Naive thymus-derived CD4-positive, alpha-beta T cell (primary cell): Measurements from ENCODE around the gene MLC1. TPM values are rescaled to one million over a fixed set of nuclear protein-coding genes. Genes with fewer than 3 reads are reported as not detected.

Source experiments
- ATAC-seq: fragments of 150-1000 bp; cut with Tn5 transposase; 2 replicates; pipeline ENCODE4 v1.10.0; 2021; ENCODE audit warnings: mild to moderate bottlenecking, moderate library complexity
- CTCF ChIA-PET: fragments of 350-600 bp; sonication (Branson Sonifier 250); formaldehyde crosslinking; loops from one replicate; lab custom pipeline; 2021; ENCODE audit warnings: antibody characterized with exemption; lab: Charles Lee
- POLR2A ChIA-PET: fragments of 350-600 bp; sonication (Branson Sonifier 250); formaldehyde crosslinking; loops from one replicate; lab custom pipeline; 2021; ENCODE audit warnings: antibody characterized with exemption, inconsistent platforms; lab: Charles Lee
- DNase-seq, 9 donors: peaks; one replicate each; pipeline versions ENCODE4 v3.0.0 to v3.0.0-alpha.2; 2020 to 2022; ENCODE audit warnings: mixed read lengths in 1 of 9
- H3K27ac ChIP-seq: one replicate; pipeline ENCODE4 v1.7.0; 2013; ENCODE audit warnings: mild to moderate bottlenecking, low read depth, low read length, moderate library complexity
- H3K27me3 ChIP-seq, 2 donors: one replicate each; pipeline ENCODE4 v1.7.0; 2013; ENCODE audit warnings: low read length in 2 of 2, mild to moderate bottlenecking in 2 of 2, moderate library complexity in 2 of 2; ENCODE audit not compliant: control insufficient read depth in 2 of 2, insufficient read depth in 2 of 2
- H3K36me3 ChIP-seq, 3 experiments: 1 replicate in 2 of 3; 2 replicates in 1 of 3; pipeline ENCODE4 v1.7.0; 2013; ENCODE audit warnings: low read length in 3 of 3, mild to moderate bottlenecking in 3 of 3, moderate library complexity in 1 of 3; ENCODE audit not compliant: insufficient read depth in 3 of 3, control insufficient read depth in 2 of 3
- H3K4me1 ChIP-seq, 2 donors: one replicate each; pipeline ENCODE4 v1.7.0; 2013; ENCODE audit warnings: low read length in 2 of 2, mild to moderate bottlenecking in 2 of 2, moderate library complexity in 1 of 2; ENCODE audit not compliant: control insufficient read depth in 2 of 2, insufficient read depth in 2 of 2
- H3K4me3 ChIP-seq: 2 replicates; pipeline ENCODE4 v1.7.0; 2013; ENCODE audit warnings: mild to moderate bottlenecking, low read length
- H3K9me3 ChIP-seq, 3 experiments: 1 replicate in 2 of 3; 2 replicates in 1 of 3; pipeline ENCODE4 v1.7.0; 2013; ENCODE audit warnings: low read length in 3 of 3; ENCODE audit not compliant: control insufficient read depth in 2 of 3
- H3K27ac Mint-ChIP-seq, 9 donors: one replicate each; pipeline ENCODE4 v1.8.0; 2020 to 2022; ENCODE audit warnings: mixed read lengths in 9 of 9, mild to moderate bottlenecking in 8 of 9, moderate library complexity in 5 of 9, inconsistent platforms in 2 of 9
- H3K27me3 Mint-ChIP-seq, 5 donors: one replicate each; pipeline ENCODE4 v1.8.0; 2021 to 2022; ENCODE audit warnings: mixed read lengths in 5 of 5, mild to moderate bottlenecking in 1 of 5
- H3K36me3 Mint-ChIP-seq, 5 donors: one replicate each; pipeline ENCODE4 v1.8.0; 2020 to 2022; ENCODE audit warnings: mixed read lengths in 5 of 5, mild to moderate bottlenecking in 3 of 5, inconsistent platforms in 1 of 5
- H3K4me1 Mint-ChIP-seq, 7 donors: one replicate each; pipeline ENCODE4 v1.8.0; 2020 to 2022; ENCODE audit warnings: mixed read lengths in 7 of 7, mild to moderate bottlenecking in 3 of 7, inconsistent platforms in 1 of 7
- H3K4me3 Mint-ChIP-seq, 10 donors: one replicate each; pipeline ENCODE4 v1.8.0; 2020 to 2022; ENCODE audit warnings: mild to moderate bottlenecking in 10 of 10, mixed read lengths in 10 of 10, moderate library complexity in 6 of 10, inconsistent platforms in 2 of 10
- H3K9me3 Mint-ChIP-seq, 11 donors: one replicate each; pipeline ENCODE4 v1.8.0; 2020 to 2022; ENCODE audit warnings: mixed read lengths in 11 of 11, mild to moderate bottlenecking in 4 of 11, inconsistent platforms in 1 of 11, moderate library complexity in 1 of 11
- intact Hi-C, 2 donors: fragments of 100-400 bp; cut with micrococcal nuclease; formaldehyde crosslinking; loops; one replicate each; pipeline ENCODE4 v1.15.1; 2023
- polyA plus RNA-seq, 2 donors: library from polyadenylated mRNA; unstranded; fragments of 300-500 nt; fragmentation: Illumina TruSeq; gene quantifications; one replicate each; pipeline ENCODE4 v1.2.3, GENCODE V29; 2021
- total RNA-seq, 6 experiments: library from RNA in 5 of 6; stranded (reverse) in 5 of 6; gene quantifications; 1 replicate in 5 of 6; 2 replicates in 1 of 6; pipeline ENCODE4 v1.2.3 and lab custom pipeline; 2021 to 2026

The MLC1 gene
- total and polyA plus RNA-seq, 7 experiments from 2014 or later = 0.08 to 7.2 (median 0.48) TPM; not detected in 2

DNA sequence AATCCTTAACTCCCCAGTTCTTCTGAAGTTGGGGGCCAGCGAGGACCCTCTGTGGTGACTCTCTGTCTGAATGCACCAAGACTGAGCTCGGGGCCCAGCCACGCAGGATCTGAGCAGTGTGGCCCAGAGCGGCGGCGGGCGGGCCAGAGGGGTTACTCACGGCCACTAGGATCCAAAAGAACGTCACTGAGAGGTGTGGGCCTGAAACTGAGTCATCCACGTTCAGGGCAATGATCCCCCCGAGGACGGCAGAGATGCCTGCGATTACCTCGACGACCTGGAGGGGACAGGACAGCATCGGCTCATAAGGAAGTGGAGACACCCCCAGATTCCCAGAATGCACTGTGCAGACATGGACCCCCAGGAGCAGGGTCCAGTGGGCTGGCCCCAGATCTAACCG is 11.2 kb downstream of the MLC1 start:
- H3K27ac Mint-ChIP-seq = no peak overlapping the region
- ChIA-PET CTCF (no interaction called here), POLR2A (no interaction called here)
- Histone ChIP-seq H3K36me3 (no peaks in the 10 kb centered on the region), H3K4me1 (no peaks in the 10 kb centered on the region), H3K9me3 (no peaks in the 10 kb centered on the region), H3K27me3 (no peaks in the 10 kb centered on the region), H3K27ac (no peak overlapping the region), H3K4me3 (no peak overlapping the region)
- H3K4me3 Mint-ChIP-seq = no peak overlapping the region
- no peaks in the 10 kb centered on the region for H3K36me3 Mint-ChIP-seq
- ATAC-seq (no peak), DNase-seq (no peak)
- intact Hi-C loops = no loop called here
- no peaks in the 10 kb centered on the region for H3K4me1 Mint-ChIP-seq
- no peaks in the 10 kb centered on the region for H3K9me3 Mint-ChIP-seq
- no peaks in the 10 kb centered on the region for H3K27me3 Mint-ChIP-seq

DNA sequence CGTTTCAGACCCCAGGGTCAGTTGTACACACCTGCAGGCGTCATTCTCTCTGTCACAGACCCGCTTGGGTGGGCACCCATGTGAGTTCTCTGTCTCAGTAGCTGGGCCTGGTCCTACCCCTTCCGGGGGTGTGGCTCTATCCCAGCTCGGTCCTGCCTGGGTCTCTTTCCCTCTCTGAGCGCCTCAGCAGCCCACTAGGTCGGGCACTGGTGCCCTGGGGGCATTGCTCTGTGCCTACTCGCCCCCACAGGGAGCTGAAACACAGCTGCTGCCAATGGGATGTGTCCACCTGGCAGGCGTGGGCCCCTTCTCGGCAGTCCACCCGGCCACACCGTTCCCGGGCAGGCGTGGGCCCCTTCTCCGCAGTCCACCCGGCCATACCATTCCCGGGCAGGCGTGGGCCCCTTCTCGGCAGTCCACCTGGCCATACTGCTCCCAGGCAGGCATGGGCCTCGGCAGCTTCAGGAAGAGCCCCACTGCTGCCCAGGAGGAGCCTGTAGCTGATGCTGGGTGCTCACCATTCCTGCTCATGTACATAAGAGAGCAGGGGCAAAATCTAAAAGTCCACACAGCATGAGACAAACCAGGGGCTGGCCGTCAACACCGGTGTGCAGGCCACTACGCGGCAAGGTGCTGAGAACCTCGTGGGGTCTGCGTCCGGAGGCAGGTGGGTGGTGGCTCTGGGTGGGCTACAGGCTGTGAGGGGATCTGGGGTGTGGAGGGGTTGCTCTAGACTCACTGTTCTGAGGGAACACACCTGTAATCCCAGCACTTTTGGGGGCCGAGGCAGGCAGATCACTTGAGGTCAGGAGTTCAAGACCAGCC is 12.3 kb downstream of the MLC1 start:
- no peaks in the 10 kb centered on the region for H3K9me3 ChIP-seq
- Mint-ChIP-seq H3K9me3 (no peaks in the 10 kb centered on the region), H3K4me1 (no peaks in the 10 kb centered on the region), H3K27me3 (no peaks in the 10 kb centered on the region), H3K4me3 (no peak overlapping the region), H3K36me3 (no peaks in the 10 kb centered on the region), H3K27ac (no peak overlapping the region)
- no peaks in the 10 kb centered on the region for H3K4me1 ChIP-seq
- H3K27ac ChIP-seq = no peak overlapping the region
- intact Hi-C loops = no loop called here
- DNase-seq = no peak
- no peak for ATAC-seq
- no peaks in the 10 kb centered on the region for H3K36me3 ChIP-seq
- POLR2A ChIA-PET = no interaction called here
- H3K27me3 ChIP-seq = no peaks in the 10 kb centered on the region
- no peak overlapping the region for H3K4me3 ChIP-seq
- CTCF ChIA-PET = no interaction called here

DNA sequence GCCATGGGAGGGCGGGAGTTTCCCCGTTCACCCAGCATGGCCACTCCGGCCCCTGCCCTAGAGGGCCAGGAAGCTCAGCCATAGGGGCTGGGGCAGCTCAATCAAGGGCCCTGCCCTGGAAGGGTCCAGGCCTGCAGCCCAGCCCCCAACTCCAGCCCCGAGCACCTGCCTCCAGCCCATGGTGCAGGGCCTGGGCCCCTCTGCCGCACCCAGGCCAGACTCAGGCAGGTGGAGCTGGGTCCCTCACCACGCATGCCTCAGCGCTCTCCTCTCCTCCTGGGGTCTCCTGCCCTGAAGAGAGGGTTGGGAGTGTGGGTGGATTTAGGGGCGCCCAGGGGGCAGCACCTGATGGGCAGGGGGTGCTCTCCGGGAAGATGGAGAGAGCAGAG is 13.1 kb downstream of the MLC1 start:
- H3K27me3 ChIP-seq = no peaks in the 10 kb centered on the region
- no peak for DNase-seq
- no peaks in the 10 kb centered on the region for H3K36me3 Mint-ChIP-seq
- no peaks in the 10 kb centered on the region for H3K27me3 Mint-ChIP-seq
- H3K4me1 Mint-ChIP-seq = no peaks in the 10 kb centered on the region
- no peaks in the 10 kb centered on the region for H3K4me1 ChIP-seq
- ATAC-seq = no peak
- H3K27ac Mint-ChIP-seq = no peak overlapping the region
- ChIA-PET CTCF (no interaction called here), POLR2A (no interaction called here)
- H3K9me3 ChIP-seq = no peaks in the 10 kb centered on the region
- H3K27ac ChIP-seq = no peak overlapping the region
- intact Hi-C loops = no loop called here
- H3K4me3 Mint-ChIP-seq = no peak overlapping the region
- no peak overlapping the region for H3K4me3 ChIP-seq
- no peaks in the 10 kb centered on the region for H3K36me3 ChIP-seq
- H3K9me3 Mint-ChIP-seq = no peaks in the 10 kb centered on the region

DNA sequence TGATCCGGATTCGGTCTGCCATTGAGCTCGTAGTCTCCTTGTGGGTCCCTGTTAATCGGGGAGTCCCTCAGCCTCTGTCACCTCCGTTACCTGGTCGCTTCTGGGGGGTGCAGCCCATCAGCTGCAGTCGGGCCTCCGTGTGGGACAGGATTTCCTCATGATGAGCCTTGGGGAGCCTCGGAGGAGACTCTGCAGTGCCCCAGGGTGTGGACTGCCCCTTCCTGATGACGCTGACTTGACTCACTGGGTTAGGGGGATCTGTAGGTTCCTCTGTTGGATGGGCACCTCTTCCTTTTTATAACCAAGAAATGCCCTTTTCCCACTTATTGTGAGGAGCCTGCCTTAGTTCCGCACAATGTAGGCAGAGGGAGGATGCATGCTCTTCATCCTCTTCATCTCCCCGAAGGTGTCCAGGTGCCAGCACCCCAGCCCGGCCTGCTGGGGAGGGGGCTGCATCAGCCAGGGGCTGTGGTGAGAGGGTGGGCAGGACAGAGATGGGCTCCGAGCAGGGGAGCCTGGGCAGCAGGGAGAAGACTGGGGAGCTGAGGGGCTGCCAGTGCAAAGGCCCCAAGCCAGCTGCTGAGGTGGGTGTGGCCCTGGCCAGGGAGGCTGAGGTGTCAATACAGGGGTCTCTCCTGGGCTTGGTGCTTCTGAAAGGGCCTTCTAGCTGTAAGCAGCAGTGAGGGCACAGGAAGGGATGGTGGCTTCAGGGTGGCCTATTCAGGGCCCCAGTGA is 13.6 kb downstream of the MLC1 start:
- Mint-ChIP-seq H3K27ac (no peak overlapping the region), H3K9me3 (no peaks in the 10 kb centered on the region), H3K4me1 (no peaks in the 10 kb centered on the region), H3K4me3 (no peak overlapping the region), H3K27me3 (no peaks in the 10 kb centered on the region), H3K36me3 (no peaks in the 10 kb centered on the region)
- Histone ChIP-seq H3K4me3 (no peak overlapping the region), H3K27ac (no peak overlapping the region), H3K4me1 (no peaks in the 10 kb centered on the region), H3K27me3 (no peaks in the 10 kb centered on the region), H3K36me3 (no peaks in the 10 kb centered on the region), H3K9me3 (no peaks in the 10 kb centered on the region)
- intact Hi-C loops = no loop called here
- DNase-seq (no peak), ATAC-seq (no peak)
- POLR2A ChIA-PET = no interaction called here
- CTCF ChIA-PET = no interaction called here

DNA sequence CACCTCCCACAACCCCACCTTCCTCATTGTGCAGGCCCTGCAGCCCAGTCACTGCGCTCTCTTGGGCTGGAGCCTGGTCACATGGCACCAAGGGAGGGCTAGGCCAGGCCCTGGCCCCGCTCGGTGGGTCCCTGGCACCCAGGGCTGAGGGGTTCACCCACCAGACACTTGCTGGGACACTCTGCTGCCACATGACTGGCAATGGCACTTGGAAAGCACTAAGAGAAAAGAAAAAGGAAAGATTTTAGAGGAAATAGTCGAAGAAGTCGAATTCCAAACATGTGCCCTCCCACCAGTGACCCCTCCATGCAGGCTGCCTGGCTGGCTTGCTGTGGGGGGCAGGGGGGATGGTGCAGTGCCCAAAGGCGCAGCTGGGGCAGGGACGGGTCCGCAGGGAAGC is 14.9 kb downstream of the MLC1 start:
- ChIA-PET POLR2A (no interaction called here), CTCF (no interaction called here)
- intact Hi-C loops = no loop called here
- no peaks in the 10 kb centered on the region for H3K9me3 ChIP-seq
- Mint-ChIP-seq H3K4me3 (no peak overlapping the region), H3K27me3 (no peaks in the 10 kb centered on the region), H3K4me1 (no peaks in the 10 kb centered on the region), H3K9me3 (no peaks in the 10 kb centered on the region), H3K36me3 (no peaks in the 10 kb centered on the region), H3K27ac (no peak overlapping the region)
- DNase-seq (no peak), ATAC-seq (no peak)
- H3K4me3 ChIP-seq = no peak overlapping the region
- H3K36me3 ChIP-seq = no peaks in the 10 kb centered on the region
- H3K27me3 ChIP-seq = no peaks in the 10 kb centered on the region
- H3K27ac ChIP-seq = no peak overlapping the region
- no peaks in the 10 kb centered on the region for H3K4me1 ChIP-seq

DNA sequence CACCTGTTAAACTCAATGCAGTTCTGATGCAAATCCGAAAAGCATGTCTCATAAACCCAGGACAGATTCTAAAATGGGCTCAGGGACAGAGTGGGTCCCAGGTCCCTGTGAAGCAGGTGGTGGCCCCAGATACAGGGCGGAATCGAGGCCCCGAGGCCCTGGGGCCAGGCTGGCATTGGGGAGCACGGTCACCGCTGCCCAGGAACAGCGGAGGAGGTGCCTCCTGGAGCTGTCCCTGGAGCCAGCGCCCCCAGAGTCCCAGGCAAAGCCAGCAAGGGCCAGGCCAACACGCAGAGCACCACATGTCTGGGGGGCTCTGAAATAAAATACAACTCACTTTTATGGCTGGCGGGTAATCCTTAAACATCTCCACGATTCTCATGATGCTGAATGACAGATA is 17.1 kb downstream of the MLC1 start:
- Histone ChIP-seq H3K4me3 (no peak overlapping the region), H3K36me3 (no peaks in the 10 kb centered on the region), H3K4me1 (no peaks in the 10 kb centered on the region), H3K27me3 (no peaks in the 10 kb centered on the region), H3K9me3 (no peaks in the 10 kb centered on the region), H3K27ac (no peak overlapping the region)
- Mint-ChIP-seq H3K4me3 (no peak overlapping the region), H3K4me1 (no peaks in the 10 kb centered on the region), H3K9me3 (no peaks in the 10 kb centered on the region), H3K27ac (no peak overlapping the region), H3K36me3 (no peaks in the 10 kb centered on the region), H3K27me3 (no peaks in the 10 kb centered on the region)
- DNase-seq = no peak
- POLR2A ChIA-PET = interaction anchor here (0.6 kb wide), 1 partner anchor 21 kb away, joined by 5 read pairs; no protein-coding TSS in a partner anchor
- intact Hi-C loops = no loop called here
- CTCF ChIA-PET = no interaction called here
- ATAC-seq = no peak

DNA sequence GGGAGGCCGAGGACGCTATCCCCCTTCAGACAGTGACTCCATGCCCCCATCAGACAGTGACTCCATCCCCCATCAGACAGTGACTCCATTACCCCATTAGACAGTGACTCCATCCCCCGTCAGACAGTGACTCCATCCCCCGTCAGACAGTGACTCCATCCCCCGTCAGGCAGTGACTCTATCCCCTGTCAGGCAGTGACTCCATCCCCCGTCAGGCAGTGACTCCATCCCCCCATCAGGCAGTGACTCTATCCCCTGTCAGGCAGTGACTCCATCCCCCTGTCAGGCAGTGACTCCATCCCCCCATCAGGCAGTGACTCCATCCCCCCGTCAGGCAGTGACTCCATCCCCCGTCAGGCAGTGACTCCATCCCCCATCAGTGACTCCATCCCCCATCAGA is 18.0 kb downstream of the MLC1 start:
- Mint-ChIP-seq H3K4me3 (no peak overlapping the region), H3K9me3 (no peaks in the 10 kb centered on the region), H3K36me3 (no peaks in the 10 kb centered on the region), H3K4me1 (no peaks in the 10 kb centered on the region), H3K27ac (no peak overlapping the region), H3K27me3 (no peaks in the 10 kb centered on the region)
- no peaks in the 10 kb centered on the region for H3K36me3 ChIP-seq
- ChIA-PET POLR2A (no interaction called here), CTCF (no interaction called here)
- intact Hi-C loops = no loop called here
- ATAC-seq = no peak
- no peaks in the 10 kb centered on the region for H3K4me1 ChIP-seq
- H3K27ac ChIP-seq = no peak overlapping the region
- no peaks in the 10 kb centered on the region for H3K27me3 ChIP-seq
- DNase-seq = no peak
- H3K9me3 ChIP-seq = no peaks in the 10 kb centered on the region
- H3K4me3 ChIP-seq = no peak overlapping the region
